ENCODE results near the gene HIVEP3.

Gene HIVEP3

GRCh38 chr1:41523949-41524675 is 394.6 kb downstream of the HIVEP3 start:
- DNase-seq = no peak

DNA sequence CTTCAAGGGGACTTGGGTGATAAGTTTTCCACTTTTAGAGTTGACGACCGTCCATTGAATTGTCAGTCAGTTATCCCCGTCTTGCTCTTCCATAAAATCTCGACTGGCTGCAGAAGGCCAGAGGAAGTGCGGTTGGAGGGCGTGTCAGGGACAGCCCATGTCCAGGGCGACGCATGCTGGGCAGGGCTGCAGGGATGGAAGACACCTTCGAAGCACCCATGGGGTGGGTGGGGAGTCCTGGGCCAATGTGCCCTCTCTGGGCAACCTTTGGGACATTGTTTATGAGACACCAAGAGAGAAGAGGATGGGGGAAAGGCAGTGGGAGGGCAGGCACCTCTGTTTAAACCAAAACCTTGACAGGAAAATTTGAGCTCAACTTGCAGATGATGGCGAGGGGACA is 395.7 kb downstream of the HIVEP3 start:
- no peak for DNase-seq

GRCh38 chr1:41521766-41522165 is 397.0 kb downstream of the HIVEP3 start:
- DNase-seq = no peak

- no peak for DNase-seq
Measured at GRCh38 chr1:41520951-41521752, 397.6 kb downstream of the HIVEP3 start.

- DNase-seq = no peak
Measured at GRCh38 chr1:41519667-41520066, 399.1 kb downstream of the HIVEP3 start.

GRCh38 chr1:41518471-41518870 is 400.3 kb downstream of the HIVEP3 start:
- no peak for DNase-seq

DNA sequence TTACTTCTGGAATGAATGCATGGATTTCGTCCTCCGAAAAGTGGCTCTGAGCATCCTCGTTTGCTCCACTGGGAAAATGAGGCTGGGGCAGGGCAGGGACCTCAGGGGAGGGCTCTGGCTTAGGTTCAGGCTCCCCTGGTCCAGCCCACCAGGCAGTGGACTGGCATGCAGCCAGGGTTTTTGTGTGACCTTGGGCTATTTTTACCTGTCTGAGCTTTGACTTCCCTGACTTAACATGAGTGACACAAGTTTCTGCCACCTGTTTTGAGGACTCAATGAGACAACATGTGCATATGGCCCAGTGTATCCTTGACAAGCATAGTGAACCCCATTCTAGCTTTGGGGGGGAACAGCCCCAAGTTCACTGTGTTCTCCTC is 401.7 kb downstream of the HIVEP3 start:
- no peak for DNase-seq

GRCh38 chr1:41516168-41517061 is 402.3 kb downstream of the HIVEP3 start:
- peak; percentile 83 for DNase-seq

DNA sequence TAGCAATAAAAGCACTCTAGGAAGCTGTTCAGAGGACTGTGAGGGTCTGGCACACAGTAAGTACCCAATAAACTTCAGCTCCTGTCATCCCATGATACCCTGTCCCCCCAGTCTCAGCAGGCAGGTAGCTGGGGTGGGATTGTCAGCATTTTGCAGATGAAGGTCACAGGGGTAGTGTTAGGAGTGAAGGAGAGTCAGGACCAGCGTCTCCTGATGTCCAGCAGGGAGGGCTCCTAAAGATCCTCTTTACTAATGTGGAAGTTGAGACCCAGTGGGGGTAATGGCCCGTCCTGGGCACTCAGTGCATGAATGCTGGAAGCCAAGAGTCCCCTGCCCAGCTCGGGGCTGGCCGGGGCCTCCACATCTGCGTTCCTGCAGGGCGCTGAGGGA is 402.9 kb downstream of the HIVEP3 start:
- DNase-seq = no peak

GRCh38 chr1:41515131-41515678 is 403.5 kb downstream of the HIVEP3 start:
- no peak for DNase-seq

- no peak for DNase-seq
Measured at GRCh38 chr1:41514381-41514780, 404.3 kb downstream of the HIVEP3 start.

DNA sequence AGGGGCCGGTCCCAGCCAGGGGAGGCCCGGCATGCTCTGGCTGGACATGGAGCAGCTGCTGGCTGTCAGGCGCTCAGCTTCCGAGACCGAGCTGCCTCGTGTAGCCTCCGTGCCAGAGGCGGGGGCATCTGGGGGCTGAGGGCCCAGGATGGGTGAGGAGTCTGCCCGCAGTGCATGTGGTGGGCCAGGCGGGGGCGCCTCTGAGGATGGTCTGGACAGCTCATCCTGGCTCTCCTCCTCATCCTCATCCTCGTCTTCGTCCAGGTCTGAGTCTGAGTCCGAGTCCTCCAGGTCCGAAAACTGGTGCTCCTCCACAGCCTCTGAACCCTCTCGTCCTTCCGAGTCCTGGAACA is 405.4 kb downstream of the HIVEP3 start:
- no peak for DNase-seq

DNA sequence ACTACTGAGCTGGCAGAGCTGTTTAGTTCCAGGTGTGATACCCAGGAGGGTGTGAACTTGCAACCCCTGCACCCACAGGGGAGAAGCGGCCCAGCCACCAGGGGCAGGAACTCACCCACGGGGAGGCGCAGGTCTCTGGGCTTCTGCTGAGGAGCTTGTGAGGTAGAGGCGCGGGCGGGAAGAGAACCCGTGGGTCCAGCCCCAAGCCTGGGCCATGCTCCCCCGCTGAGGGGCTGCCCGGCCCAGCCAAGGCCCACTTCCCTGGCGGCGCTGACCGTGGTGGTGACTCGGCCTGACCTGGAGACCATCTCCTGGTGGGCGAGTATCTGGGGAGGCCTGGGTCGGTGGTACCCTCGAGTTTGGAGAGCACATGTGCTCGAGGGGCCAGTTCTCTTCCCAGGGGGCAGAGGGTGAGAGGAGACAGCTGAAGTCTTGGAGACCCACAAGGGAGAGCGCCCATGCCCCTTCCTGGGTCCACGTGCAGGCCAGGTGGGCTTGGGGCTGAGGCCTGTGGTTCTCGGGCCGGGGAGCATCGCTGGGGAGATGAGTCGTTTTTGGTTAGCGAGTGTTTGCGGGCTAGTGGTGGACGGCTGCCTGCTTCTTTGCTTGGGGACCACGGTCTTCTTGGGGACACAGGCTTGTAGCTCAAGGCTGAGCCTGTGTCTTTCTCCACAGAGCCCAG is 405.9 kb downstream of the HIVEP3 start:
- DNase-seq = no peak

DNA sequence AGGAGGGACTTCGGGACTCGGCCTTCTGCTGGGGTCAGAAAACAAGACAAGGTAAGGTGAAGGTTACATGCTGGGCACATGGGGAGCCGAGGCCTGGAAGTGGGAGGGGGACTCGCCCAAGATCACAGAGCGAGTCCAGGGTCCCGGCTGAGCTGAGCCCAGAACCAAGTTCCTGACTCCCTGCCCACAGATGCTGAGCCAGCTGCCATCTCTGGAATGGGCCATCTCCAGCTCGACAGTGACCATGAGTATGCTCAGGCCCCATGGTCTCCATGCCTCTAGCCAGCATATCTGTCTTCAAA is 407.5 kb downstream of the HIVEP3 start:
- DNase-seq = no peak

GRCh38 chr1:41510531-41511238 is 408.0 kb downstream of the HIVEP3 start:
- no peak for DNase-seq

DNA sequence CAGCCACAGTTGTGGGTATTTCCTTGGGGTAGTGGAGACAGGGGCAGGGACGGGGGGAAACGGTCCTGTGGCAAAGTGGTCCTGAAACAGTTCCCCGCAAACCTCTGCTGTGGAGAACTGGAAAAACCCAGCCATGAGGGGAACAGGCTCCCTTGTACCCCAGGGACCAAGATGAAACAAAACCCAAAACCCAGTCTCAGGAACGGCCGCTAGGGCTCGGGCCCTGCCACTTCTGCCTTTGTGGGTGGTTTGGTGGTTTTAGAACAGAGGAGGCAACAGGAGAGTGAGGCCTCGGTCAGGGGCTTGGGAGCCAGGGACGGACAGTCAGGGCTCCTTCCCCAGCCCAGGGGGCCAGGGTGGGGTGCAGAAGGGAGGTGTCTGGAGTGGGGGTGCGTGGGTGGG is 409.5 kb downstream of the HIVEP3 start:
- no peak for DNase-seq

- no peak for DNase-seq
Measured at GRCh38 chr1:41508290-41508689, 410.4 kb downstream of the HIVEP3 start.

GRCh38 chr1:41507836-41508235 is 410.9 kb downstream of the HIVEP3 start:
- no peak for DNase-seq

GRCh38 chr1:41507110-41507720 is 411.5 kb downstream of the HIVEP3 start:
- no peak for DNase-seq

DNA sequence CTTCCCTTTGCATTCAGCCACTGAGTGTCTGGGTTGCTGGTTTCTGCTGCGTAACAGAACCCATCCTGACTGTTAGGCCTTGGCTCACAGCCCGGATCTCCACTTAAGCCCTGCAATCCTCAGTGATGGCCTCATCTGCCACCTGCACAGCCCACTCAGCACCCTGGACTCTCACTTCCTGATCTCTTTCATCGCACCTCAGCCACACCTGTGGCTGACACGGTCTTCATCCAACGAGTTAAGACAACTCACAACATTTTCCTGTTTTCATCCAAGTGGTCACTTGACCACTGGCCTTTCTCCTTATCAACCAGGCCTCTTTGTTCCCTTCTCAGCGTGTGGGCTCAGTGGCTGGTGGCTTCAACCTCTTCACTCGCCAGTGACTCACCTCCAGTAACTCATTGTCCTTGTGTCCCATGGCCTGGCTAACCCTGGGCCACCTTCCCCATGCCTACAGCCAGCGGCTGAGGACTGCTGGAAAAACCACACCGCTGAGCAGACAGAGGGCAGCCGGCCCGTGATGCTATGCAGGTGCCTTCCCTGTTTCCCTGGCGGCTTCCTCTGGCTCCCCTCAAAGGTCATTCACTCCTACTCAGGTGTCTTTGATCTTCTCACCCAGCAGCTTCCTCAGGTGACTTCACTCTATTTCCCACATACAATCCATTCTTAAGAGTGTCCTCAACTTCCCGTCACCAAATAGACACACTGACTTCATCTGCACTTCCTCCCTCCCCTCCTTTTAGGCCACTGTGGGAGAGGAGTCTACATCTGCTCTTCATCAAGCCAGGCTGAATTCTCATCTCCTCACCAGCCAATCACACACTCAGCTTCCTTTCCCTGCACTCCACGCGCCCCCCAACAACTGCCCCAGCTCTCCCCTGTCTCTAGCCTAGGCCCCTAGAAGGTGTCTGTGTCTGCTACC is 414.3 kb downstream of the HIVEP3 start:
- DNase-seq = peak; percentile 52
